Suppressor macrophage treated with lipopolysaccharide for 1 hour (primary cell): ENCODE results near the gene ZNF597.
"Not testable (repeated sequence)": the region's sequence is repeated elsewhere in the genome, so short reads cannot be mapped to it uniquely, and the experiment has no call there.

Experiments used
- DNase-seq, 3 donors: peaks; one replicate each; pipeline ENCODE4 v3.0.0-alpha.2; 2020 to 2022

ZNF597 gene

DNA sequence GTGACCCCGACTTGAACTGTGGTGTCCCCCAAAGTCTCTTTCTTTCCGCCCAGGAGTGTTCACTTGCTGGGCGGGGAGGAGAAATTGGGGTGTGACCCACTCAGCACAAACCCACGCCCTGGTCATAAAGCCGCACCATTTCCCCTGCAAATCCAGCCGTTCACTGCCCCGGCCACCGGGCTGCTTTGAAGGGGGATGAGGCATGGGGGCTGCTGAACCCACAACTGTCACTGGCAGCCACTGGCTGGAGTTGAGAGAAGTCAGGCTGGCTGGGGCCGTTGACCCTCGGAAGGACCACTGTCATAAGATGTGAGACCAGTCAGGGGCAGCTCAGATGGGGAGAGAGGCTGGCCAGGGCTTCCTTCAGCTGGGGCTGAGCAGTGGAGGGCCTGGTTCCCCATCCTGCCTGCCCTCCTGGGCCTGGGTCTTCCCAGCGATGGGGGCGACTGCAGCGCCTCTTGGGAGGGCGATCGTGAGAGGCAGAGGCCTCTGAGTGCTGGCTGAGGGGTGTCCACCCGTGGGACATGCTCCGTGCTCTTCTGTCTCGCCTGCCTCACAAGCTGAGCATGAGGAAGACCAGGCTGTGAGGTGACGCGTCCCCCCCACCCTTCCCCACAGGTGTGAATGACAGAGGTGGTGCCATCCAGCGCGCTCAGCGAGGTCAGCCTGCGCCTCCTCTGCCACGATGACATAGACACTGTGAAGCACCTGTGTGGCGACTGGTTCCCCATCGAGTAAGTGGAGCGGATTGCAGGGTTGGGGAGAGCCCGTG is 32.5 kb upstream of the ZNF597 start:
- no peak for DNase-seq

DNA sequence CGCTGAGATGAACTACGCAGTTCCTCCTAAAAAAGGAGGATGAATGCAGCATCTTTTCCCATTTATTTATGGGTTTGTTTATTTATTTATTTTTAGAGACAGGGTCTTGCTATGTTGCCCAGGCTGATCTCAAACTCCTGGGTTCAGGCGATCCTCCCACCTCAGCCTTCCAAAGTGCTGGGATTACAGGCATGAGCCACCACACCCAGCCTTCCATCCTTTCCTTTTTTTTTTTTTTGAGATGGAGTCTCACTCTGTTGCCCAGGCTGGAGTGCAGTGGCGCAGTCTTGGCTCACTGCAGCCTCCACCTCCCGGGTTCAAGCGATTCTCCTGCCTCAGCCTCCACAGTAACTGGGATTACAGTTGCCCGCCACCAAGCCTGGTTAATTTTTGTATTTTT is 31.6 kb upstream of the ZNF597 start:
- not testable (repeated sequence) for DNase-seq

DNA sequence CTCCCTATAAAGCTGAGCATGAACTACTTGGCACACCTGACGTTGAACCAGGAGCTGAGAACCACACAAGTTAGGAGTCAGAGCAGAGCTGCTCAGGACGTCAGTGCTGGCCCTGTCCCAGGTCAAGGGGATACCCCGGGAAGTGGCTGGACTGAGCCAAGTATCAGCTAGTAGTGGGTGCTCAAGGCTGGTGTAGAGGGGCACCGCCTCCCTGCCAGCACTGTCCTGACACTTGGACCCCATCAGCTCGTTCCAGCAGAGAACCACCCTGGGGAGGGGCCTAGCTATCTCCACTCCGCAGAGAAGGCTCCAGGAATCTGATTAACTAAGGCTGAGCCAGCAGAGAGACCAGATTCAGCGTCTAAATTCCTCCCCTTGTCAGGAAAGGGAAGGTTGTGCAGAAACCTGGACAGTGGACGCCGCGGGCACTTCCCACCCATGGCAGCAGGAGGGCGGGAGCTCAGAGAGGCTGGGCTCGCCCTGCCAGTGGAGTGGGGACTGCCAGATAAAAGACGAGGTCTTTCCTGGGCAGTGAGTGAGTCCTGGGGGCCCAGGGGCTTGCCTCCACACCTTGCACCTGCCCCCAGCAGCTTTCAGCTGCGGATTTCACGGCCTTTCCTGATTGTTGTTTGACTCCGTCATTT is 31.0 kb upstream of the ZNF597 start:
- DNase-seq, result no peak

DNA sequence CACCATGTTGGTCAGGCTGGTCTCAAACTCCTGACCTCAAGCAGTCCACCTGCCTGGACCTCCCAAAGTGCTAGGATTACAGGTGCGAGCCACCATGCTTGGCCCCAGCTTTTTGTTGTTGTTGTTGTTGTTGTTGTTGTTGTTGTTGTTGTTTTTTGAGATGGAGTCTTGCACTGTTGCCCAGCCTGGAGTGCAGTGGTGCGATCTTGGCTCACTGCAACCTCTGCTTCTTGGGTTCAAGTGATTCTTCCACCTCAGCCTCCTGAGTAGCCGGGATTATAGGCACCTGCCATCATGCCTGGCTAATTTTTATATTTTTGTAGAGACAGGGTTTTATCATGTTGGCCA is 30.3 kb upstream of the ZNF597 start:
- not testable (repeated sequence) for DNase-seq

DNA sequence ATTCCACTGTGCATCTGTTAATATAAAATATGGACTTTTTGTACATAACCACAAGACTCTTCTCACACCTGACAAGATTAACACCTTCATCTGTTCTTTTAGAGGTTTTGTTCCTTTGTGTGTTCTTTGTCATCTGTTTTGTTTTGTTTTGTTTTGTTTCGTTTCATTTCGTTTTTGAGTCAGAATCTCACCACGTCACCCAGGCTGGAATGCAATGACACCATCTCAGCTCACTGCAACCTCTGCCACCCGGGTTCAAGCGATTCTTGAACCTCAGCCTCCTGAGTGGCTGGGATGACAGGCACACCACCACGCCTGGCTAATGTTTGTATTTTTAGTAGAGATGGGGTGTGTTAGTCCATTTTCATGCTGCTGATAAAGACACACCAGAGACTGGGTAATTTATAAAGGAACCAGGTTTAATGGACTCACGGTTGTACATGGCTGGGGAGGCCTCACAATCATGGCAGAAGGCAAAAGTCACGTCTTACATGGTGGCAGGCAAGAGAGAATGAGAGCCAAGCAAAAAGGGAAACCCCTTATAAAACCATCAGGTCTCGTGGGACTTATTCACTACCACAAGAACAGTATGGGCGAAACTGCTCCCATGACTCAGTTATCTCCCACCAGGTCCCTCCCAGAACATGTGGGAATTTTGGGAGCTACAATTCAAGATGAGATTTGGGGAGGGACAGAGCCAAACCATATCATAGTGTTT is 29.7 kb upstream of the ZNF597 start:
- no peak for DNase-seq

DNA sequence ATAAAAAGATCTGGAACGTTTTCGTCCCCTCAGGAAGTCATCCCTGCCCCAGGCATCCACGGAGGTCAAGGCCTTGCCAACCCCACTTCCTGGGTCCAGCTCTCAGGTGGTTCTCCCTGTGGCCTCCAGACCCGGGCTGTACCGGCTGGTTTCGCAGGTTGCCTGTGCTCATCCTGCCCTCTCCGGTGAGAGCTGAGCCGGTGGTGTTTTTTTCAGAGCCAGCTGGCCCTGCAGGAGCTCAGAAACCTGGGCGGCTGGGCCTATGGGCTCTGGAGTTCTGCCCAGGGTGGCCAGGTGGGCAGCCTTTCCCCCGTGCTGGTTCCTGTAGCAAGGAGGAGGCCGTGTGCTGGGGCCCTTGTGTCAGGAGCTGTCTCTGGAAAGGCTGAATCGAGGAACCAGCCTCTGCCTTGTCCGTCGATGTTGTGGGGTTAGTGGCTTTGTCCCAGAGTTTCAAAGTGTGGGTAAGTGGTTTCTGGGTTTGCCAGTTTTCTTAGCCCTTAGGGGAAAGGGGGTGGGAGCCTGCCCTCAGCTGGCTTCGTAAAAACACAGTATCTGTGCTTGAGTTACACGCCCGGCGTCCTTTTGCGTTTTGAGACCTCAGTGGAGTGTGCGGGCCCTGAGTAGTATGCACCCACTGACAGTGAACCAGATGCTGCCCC is 28.3 kb upstream of the ZNF597 start:
- DNase-seq, result no peak

DNA sequence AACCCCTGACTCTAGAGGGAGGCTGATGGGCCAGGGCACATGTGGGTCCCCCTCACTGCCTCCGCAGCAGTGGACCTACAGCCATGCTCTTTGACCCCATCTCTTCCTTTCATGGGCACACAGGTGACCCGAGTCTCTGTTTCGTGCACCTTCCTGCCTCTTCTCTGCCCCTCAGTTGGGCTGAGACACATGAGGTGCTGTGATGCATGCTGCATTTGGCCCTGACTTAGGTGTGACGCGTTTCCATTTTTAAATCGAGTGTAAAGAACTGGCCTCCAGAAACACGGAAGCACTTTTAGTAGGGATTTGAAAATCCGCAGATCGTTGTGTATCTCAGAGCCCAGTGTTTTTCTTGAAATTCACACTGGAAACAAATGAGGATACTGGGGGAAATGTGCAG is 27.4 kb upstream of the ZNF597 start:
- DNase-seq, result no peak

DNA sequence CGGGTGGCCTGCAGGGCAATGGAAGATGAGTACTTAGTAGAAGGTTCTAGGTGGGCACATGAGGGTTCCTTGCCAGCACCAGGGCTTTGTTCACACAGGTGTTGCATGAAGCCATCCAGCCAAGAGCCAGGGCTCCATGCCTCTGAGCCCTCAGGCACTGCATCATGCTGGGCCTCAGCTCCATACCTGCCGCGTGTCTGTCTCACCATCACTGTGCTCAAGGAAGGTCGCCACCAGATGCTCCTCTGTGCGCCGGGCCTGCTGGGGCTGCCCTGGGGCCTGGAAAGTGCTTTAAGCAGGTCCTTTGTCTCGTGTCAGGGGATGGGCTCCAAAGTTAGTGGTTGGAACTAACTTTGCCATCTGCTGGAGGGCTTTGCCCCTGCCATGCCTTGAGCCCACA is 26.4 kb upstream of the ZNF597 start:
- DNase-seq, result no peak

DNA sequence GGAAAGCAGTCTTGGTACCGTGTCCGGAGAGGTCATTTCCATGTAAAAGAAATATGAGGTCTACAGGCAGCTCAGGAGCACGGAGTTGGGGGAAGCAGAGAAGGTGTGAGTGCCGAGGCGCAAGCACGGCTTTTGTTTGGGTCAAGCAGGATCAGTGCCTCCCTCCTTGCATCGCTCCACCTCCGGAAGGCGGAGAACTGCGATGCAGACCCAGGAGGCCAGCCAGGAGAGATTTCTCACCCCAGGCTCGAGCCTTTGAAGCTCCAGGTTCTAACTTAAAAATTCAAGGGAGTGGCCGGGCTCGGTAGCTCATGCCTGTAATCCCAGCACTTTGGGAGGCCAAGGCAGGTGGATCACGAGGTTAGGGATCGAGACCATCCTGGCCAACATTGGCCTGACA is 25.2 kb upstream of the ZNF597 start:
- no peak for DNase-seq

DNA sequence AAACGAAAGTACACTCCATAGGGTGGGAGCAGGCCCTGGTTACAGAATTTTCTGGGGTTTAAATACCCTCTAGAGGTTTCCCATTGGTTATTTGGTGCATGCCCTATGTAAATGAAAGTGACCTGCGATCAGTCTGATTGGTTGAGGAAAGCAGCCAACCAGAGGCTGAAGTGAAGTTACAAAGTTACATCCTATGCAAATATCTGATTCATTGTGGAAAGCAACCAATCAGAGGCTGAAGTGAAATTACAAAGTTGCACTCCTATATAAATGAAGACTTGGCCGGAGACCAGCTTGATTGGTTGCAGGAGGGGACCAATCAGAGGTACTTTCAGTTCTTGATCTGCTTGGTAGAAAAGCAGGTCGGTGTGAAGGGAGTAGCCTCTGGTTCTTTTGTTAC is 24.6 kb upstream of the ZNF597 start:
- peak; percentile 13 to 60 (median 24) for DNase-seq

DNA sequence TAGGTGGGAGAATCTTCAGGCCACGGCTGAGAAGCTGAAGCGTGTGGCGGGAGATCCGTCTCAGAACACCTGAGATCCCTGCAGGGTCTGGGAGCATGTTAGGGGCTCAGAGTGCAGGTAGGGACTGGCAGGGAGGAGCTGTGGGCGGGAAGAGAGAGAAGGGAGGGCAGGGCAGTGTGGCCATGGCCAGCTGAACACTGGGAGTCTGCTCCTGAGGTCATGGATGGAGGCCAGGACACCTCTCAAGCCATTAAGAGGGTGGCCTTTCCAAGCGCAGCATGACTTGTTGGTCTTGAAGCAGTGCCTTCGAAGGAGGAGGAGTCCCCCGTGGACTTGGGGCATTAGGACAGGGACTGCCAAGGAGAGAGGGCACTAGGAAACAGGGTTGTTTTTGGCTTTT is 23.9 kb upstream of the ZNF597 start:
- no peak for DNase-seq

DNA sequence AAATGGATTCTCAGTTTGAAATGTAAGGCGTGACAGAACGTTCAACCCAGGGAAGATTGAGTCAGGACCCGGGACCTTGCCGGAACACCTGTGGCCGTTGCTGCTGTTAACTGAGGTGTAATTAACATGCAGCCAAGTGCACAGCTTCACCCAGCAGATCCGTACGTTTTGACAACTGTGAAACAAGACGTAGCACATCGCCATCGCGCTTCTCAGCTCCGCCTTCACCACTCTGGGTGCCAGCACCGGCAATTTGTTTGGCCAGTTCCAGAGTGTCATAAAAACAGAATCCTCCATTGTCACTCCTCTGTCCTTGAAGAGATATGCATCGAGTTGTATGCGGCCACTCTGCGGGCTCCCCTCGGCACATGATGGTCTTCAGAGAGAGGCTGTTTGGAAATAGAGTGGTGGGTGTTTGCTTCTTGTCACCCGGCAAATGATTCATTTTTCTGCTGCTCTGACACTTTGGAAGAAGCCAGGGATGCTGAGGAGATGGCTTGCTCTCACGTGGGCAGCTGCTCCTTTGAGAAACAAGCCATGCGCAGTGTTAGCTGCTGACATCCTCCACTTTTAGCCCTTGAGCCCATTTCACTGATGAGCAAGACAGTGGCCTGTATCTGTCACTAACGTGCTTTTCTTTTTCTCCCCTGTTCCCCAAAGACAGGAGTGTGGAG is 22.7 kb upstream of the ZNF597 start:
- no peak for DNase-seq

DNA sequence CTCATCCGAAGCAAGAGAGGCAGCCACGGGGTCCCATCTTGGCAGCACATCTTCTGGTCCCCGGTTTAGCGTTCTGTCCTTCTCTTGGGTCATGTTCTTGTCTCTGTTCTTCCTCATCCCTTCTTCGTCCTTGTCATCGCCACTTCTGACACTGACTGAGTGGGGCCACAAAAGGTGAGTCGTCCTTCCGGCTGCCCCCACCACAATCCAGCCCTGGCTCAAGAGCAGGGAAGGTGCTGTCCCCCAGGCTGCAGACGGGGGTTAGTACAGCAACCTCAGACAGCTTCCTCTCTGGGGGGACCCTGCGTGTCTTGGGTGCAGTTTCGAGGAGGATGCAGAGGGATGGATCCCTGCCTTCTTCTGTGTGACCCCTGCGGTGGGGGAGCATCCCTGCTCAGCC is 22.0 kb upstream of the ZNF597 start:
- DNase-seq, result no peak

DNA sequence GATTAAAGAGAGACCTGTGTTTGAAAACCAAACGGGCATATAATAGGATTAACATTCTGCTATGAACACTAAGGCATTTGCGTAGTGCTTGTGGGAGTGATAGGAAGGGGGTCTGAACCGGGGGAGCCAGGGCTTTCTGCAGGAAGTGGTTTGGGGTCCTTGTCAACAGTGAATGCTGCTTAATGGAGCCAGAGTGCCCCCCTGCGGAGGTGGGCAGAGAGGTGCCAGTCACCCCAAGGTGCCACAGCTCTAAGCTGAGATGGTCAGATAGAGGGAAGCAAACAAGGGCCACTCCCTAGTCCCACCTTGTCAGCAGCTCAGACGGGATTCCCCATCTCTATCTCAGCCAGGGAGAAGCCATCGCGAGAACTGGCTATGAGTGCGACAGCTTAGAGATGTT is 17.8 kb upstream of the ZNF597 start:
- DNase-seq, result peak; percentile 37 to 55 (median 55)

DNA sequence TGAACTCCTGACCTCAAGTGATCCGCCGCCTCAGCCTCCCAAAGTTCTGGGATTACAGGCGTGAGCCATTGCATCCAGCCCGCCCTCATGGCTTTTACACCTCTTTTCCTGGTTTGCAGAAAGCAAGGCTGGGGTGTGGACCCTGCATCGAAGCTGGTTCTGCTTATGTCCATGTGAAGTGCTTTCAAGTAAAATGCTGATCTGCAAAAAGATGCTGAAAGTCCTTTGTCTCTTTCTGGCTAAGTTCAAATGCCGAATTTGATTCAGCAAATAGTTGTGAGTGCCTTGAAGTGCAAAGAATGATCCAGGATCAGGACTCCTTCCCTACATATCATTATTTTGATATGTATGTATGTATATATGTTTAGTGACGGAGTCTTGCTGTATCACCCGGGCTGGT is 17.3 kb upstream of the ZNF597 start:
- no peak for DNase-seq

DNA sequence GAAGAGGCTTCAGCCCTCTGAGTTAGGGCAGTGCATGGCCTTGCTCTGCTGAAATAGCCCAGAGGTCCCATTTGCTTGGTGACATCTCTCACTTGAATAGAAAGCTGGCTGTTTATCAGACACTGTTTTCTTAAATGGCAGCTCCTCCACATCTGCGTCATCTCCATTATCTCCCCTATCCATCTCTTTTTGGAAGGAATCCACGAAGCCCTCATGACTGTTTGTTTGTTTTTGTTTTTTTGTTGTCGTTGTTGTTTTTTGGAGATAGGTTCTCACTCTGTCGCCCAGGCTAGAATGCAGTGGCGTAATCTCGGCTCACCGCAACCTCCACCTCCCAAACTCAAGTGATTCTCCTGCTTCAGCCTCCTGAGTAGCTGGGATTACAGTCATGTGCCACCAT is 16.8 kb upstream of the ZNF597 start:
- no peak for DNase-seq

DNA sequence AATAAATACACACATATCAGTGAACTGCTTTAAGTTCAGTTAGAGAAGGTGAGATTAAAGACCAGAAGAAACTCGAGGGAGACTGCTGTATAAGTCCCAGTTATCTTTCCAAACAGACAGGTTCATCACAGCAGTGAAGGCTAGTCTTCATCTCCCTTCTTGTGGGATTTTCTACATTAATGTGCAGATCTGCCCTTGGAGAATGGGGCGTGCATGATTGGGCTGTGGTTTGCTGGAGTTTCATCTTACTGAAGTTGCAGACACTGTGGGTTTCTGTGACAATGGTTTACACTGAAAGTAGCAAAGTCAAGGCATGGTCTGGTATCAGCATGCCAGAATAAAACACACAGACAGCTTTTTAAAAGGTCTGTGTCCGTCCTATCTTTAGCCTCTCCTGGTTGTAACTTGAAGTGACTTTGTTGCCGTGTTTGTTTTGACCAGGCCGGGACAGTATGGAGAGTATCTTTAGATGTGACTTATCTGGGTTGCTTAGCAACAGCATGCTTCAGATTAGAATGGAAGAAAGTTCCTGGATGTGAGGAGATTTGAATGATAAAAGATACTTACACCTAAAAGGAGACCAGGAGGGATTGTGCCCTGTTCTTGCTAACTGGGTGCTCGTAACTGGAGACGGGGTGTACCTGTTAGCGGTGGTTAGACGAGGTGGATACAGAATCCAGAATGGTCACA is 16.2 kb upstream of the ZNF597 start:
- no peak for DNase-seq

DNA sequence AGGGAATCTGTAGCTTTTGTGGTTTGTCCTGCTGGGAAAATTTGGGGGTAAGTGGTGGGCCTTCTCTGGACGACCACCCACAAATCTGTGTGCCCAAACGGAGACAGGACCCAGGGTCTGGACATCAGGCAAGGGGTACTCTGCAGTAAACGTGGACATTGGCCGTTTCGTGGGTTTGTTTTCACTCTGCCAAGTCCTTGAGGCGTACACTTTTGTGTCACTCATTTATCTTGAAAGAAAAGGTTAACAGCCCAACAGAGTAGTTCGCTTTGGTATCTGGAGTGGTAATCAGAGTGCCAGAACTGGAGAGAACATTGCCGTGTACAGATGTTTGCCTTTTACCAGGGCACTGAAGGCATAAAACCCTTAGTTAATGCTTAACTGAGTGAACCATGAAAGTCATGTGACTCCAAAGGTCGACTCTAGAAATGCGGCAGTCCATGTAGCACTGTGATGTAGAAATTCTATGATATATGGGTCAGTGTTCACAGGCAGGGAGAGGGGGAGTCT is 15.6 kb upstream of the ZNF597 start:
- DNase-seq, result peak in 2 of 3 donors; percentile 8 to 19

DNA sequence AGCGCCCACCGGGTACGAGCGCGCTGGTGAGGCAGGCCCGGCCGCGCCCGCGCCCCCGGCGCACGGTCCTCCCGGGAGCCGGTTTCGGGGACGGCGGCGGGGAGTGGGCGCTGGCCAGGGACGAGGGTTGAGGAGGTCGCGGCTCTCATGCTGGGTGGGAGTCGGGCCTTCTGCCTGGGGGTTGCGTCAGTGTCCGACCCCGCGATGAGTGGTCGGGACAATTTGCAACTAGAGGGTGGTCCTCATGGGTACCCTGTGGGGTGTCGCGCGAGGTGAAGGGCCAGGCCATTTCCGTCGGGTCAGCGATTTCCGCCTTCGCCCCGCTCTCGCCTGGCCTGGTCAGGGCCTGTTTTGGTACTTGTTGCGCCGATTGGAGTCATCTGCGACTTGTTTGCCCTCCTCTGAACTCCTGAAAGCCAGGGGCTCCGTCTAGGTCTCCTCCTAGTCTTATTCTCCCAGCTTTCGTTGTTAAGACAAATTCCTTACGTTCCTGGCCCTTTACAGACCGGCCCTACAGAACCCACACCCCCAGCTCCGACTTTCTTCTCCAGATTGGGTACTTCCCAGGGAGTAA is 15.1 kb upstream of the ZNF597 start:
- peak in 2 of 3 donors; percentile 39 to 44 for DNase-seq

DNA sequence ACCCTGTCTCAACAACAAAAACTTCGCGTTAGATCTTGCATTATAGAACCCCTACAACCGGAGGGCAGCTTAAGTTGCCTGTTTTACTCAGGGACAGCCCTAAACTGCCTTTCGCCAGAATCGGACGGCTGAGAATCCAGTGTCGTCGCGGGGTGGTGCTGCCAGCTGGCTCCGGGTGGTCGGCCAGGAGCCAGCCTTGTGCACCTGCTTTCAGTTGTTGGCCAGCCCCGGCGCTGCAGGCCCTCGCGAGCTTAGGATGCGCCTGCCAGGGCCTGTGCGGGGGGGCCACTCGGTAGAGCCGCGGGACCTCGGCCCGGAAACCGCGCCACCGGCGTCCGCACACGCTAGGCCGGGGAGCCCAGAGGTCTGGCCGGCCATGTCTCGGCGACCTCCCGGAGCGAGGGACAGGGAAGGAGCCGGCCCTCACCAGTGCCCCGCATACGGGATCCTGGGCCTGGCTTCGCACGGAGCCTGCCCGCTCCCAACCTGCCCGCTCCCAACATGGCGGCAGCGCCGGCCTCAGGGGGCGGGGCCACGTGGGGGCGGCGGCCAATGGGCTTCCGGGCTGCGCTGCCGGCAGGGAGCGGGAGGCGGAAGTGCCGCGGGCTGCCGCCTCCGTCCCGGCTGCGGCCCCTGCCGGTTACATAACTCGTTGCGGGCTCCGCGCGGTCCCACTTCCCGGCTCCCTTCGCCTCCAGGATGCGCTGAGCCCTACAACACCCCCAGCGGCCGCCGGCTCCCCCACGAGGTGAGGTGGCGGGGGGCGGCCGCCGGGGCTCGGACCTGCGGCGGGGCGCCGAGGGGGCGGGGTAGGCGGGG is 14.3 kb upstream of the ZNF597 start:
- DNase-seq, result peak; percentile 94 to 98 (median 97)

DNA sequence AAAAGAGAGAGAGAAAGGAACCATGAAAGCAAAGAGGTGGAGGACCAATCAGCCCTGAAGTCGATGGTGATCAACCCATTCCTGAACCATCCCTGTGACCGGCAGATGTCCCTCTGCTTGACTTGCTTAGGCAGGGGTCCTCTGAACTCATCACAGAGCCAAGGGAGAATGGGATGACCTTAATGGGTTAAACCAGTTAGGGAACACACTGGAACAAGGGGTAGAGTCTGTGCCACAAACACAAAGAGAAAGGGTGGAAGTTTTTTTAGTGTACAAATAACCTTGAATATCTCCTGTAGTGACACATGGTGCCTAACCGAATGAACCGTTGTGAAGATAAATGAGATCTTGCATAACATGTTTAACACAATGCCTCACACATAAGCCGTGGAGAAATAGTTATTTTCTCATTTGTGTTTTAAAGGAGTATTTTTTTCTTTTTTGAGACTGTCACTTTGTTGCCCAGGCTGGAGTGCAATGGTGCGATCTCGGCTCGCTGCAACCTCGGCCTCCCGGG is 11.4 kb upstream of the ZNF597 start:
- no peak for DNase-seq
